DND-41 (cell line): Measurements from ENCODE around the gene TROAP.

Experiments used
- EZH2 ChIP-seq: IDR thresholded peaks from 3 replicates; pipeline ENCODE4 v1.6.1; 2012; ENCODE audit warnings: borderline replicate concordance, low read depth, mild to moderate bottlenecking, moderate library complexity, low read length, inconsistent platforms; ENCODE audit not compliant: severe bottlenecking
- TF ChIP-seq, protein P1 (sequence below): IDR thresholded peaks from 2 replicates; pipeline ENCODE4 v1.5.1; 2012; ENCODE audit warnings: borderline replicate concordance, low read length, moderate library complexity, mild to moderate bottlenecking; ENCODE audit not compliant: poor library complexity, severe bottlenecking; ENCODE audit errors: extremely low read depth

GRCh38 chr12:49349266-49349665, 26.2 kb downstream of the TROAP start:
- TF ChIP-seq, protein P1, sequence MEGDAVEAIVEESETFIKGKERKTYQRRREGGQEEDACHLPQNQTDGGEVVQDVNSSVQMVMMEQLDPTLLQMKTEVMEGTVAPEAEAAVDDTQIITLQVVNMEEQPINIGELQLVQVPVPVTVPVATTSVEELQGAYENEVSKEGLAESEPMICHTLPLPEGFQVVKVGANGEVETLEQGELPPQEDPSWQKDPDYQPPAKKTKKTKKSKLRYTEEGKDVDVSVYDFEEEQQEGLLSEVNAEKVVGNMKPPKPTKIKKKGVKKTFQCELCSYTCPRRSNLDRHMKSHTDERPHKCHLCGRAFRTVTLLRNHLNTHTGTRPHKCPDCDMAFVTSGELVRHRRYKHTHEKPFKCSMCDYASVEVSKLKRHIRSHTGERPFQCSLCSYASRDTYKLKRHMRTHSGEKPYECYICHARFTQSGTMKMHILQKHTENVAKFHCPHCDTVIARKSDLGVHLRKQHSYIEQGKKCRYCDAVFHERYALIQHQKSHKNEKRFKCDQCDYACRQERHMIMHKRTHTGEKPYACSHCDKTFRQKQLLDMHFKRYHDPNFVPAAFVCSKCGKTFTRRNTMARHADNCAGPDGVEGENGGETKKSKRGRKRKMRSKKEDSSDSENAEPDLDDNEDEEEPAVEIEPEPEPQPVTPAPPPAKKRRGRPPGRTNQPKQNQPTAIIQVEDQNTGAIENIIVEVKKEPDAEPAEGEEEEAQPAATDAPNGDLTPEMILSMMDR: no peak
- TF ChIP-seq EZH2: no peak
